Endothelial cell (in vitro differentiated cells): Measurements from ENCODE around the gene SPRED2. TPM values are rescaled to one million over a fixed set of nuclear protein-coding genes. Genes with fewer than 3 reads are reported as not detected.

Experiments
- DNase-seq: peaks from one replicate; pipeline ENCODE4 v3.0.0; 2021; ENCODE audit warnings: low spot score
- H3K27ac Mint-ChIP-seq: one replicate; pipeline ENCODE4 v1.8.0; 2021; ENCODE audit warnings: mixed read lengths, inconsistent platforms; ENCODE audit not compliant: unreplicated experiment
- H3K27me3 Mint-ChIP-seq: one replicate; pipeline ENCODE4 v1.8.0; 2021; ENCODE audit warnings: mild to moderate bottlenecking, moderate library complexity, mixed read lengths, inconsistent platforms; ENCODE audit not compliant: unreplicated experiment
- H3K36me3 Mint-ChIP-seq: one replicate; pipeline ENCODE4 v1.8.0; 2021; ENCODE audit warnings: mild to moderate bottlenecking, low read depth, mixed read lengths, inconsistent platforms; ENCODE audit not compliant: unreplicated experiment
- H3K4me1 Mint-ChIP-seq: one replicate; pipeline ENCODE4 v1.8.0; 2021; ENCODE audit warnings: mild to moderate bottlenecking, mixed read lengths, inconsistent platforms; ENCODE audit not compliant: unreplicated experiment
- H3K4me3 Mint-ChIP-seq: one replicate; pipeline ENCODE4 v1.8.0; 2021; ENCODE audit warnings: mild to moderate bottlenecking, mixed read lengths, inconsistent platforms; ENCODE audit not compliant: unreplicated experiment
- H3K9me3 Mint-ChIP-seq: one replicate; pipeline ENCODE4 v1.8.0; 2021; ENCODE audit warnings: mixed read lengths, inconsistent platforms; ENCODE audit not compliant: unreplicated experiment
- total RNA-seq: library from RNA; stranded (reverse); fragmentation: NEBNext Ultra II Directional; extraction: Animal tissue kit (Norgen Biotek cat#: 25700); gene quantifications from one replicate; pipeline ENCODE4 v1.2.1, GENCODE V29; 2021; ENCODE audit not compliant: unreplicated experiment
- TF ChIP-seq, protein P1 (sequence below): fragments of 200-600 bp; sonication (generic); IDR thresholded peaks from one replicate; pipeline ENCODE4 v1.5.0; 2021; ENCODE audit warnings: antibody characterized with exemption; ENCODE audit not compliant: unreplicated experiment

Gene SPRED2
- total RNA-seq, 1 donor from 2014 or later: 17.6 TPM

DNA sequence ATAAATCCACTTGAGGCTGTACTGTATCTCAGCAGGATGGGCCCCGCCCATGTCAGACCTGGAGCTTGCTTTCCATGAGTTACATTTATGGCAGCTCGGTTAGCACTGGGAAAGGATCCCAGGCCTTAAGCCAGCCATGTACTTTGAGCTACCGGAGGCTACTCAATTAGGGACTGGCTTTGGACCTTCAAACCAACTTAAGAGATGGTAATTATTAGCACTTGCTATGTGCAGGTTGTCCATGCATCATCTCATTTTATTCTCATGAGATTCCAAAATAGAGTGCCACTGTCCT is 140.3 kb downstream of the SPRED2 start:
- TF ChIP-seq, protein P1, sequence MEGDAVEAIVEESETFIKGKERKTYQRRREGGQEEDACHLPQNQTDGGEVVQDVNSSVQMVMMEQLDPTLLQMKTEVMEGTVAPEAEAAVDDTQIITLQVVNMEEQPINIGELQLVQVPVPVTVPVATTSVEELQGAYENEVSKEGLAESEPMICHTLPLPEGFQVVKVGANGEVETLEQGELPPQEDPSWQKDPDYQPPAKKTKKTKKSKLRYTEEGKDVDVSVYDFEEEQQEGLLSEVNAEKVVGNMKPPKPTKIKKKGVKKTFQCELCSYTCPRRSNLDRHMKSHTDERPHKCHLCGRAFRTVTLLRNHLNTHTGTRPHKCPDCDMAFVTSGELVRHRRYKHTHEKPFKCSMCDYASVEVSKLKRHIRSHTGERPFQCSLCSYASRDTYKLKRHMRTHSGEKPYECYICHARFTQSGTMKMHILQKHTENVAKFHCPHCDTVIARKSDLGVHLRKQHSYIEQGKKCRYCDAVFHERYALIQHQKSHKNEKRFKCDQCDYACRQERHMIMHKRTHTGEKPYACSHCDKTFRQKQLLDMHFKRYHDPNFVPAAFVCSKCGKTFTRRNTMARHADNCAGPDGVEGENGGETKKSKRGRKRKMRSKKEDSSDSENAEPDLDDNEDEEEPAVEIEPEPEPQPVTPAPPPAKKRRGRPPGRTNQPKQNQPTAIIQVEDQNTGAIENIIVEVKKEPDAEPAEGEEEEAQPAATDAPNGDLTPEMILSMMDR: no peak
- Mint-ChIP-seq H3K27me3 (no peaks in the 10 kb centered on the region), H3K4me3 (no peak overlapping the region), H3K9me3 (no peaks in the 10 kb centered on the region), H3K4me1 (peaks cover 10% of the 10 kb centered on the region), H3K36me3 (no peaks in the 10 kb centered on the region), H3K27ac (no peak overlapping the region)
- DNase-seq: no peak

DNA sequence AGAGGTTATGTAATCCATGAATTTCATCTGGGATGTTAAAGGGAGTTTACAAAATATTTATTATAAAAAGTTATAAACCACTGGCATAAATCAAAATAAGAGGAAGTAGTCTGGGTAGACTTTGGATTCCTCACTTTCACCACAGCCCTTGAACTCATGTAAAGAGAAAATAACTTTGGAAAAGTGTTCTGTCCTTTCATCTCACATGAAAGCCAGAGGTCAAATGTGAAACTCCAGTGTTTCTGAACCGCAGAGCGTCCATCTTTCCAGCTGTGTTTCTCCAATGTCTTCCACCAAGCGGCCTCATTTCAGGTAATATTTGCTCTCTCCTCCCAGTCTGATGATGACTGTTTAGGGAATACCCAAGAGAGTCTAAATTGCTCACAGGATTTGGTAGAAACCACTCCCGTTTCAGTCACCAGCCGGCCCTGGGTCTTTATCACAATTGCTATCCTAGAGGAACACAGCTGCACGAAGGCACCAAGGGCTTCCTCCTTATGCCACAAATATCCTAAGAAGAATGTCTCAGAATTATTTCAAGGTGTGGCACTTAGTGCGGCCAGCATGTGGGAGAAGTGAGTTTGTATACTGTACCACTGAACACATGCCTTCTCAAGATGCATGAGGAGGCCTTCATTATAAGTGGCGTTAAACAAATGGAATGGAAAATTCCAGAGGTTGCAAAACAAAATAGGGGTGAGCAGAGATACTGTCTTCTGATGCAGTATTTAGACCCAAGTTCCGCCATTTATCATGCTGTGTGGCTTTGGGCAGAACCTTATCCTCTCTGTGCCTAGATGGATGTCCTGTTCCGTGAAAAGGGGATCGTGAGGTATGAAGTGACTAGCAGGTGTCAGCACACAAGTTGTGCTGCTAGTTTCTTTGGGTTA is 140.9 kb downstream of the SPRED2 start:
- Mint-ChIP-seq H3K27ac (no peak overlapping the region), H3K27me3 (no peaks in the 10 kb centered on the region)

DNA sequence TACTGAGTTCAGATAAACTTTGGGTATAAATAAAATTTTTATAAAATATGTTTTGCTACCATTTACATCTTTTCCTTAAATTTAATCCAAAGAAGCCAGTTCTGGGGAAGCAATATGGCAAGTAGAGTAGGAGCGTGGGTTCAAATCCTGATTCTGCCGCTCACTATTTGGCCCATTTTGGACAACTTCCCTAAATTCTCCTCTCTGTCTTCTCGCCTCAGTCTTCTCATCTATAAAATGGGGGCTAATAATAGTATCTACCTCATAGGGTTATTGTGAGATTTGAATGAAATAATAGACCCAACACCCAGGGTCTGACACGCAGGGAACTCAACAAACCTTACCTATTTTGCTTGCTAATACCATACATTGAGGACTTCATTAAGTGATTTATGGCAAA is 145.0 kb downstream of the SPRED2 start:
- TF ChIP-seq, protein P1: no peak
- no peaks in the 10 kb centered on the region for H3K9me3 Mint-ChIP-seq
- H3K27ac Mint-ChIP-seq: no peak overlapping the region
- no peak for DNase-seq
- no peaks in the 10 kb centered on the region for H3K27me3 Mint-ChIP-seq
- no peaks in the 10 kb centered on the region for H3K4me1 Mint-ChIP-seq
- H3K36me3 Mint-ChIP-seq: no peaks in the 10 kb centered on the region
- no peak overlapping the region for H3K4me3 Mint-ChIP-seq

More for the DNA sequence above, 140.9 kb downstream of the SPRED2 start:
- no peak for DNase-seq
- H3K9me3 Mint-ChIP-seq: no peaks in the 10 kb centered on the region
- TF ChIP-seq, protein P1: no peak
- H3K4me1 Mint-ChIP-seq: peaks cover 10% of the 10 kb centered on the region
- H3K4me3 Mint-ChIP-seq: no peak overlapping the region
- H3K36me3 Mint-ChIP-seq: no peaks in the 10 kb centered on the region

DNA sequence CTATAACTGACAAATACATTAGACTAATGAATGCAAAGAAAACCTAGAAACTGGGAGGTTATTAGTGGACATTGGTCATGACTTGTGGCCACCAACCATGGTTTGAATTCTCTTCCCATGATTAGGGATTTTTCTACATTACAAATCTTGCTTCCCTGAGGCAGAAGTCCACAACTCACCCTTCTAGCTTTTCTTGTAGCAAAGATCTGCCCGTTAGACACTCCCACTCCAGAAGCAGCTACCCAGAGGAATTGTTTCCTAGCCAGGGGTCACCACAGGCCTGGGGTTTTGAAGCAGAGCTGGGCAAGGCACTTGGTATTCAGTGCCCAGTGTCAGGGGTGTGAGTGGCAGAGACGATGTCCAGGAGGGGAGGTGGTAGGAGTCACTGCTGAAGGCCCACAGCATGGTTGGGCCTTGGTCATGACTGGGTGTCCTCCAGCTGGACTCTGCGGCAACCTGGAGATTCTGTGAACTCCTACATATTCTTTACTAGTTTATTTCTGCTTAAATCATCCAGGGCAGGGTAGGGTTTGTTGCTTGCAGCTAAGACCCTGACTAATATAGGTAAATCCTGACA is 149.8 kb downstream of the SPRED2 start:
- Mint-ChIP-seq H3K27ac (no peak overlapping the region), H3K4me3 (no peak overlapping the region), H3K36me3 (no peaks in the 10 kb centered on the region), H3K4me1 (peaks cover 13% of the 10 kb centered on the region), H3K27me3 (peaks cover 2% of the 10 kb centered on the region), H3K9me3 (no peaks in the 10 kb centered on the region)
- DNase-seq: no peak
- TF ChIP-seq, protein P1: no peak

DNA sequence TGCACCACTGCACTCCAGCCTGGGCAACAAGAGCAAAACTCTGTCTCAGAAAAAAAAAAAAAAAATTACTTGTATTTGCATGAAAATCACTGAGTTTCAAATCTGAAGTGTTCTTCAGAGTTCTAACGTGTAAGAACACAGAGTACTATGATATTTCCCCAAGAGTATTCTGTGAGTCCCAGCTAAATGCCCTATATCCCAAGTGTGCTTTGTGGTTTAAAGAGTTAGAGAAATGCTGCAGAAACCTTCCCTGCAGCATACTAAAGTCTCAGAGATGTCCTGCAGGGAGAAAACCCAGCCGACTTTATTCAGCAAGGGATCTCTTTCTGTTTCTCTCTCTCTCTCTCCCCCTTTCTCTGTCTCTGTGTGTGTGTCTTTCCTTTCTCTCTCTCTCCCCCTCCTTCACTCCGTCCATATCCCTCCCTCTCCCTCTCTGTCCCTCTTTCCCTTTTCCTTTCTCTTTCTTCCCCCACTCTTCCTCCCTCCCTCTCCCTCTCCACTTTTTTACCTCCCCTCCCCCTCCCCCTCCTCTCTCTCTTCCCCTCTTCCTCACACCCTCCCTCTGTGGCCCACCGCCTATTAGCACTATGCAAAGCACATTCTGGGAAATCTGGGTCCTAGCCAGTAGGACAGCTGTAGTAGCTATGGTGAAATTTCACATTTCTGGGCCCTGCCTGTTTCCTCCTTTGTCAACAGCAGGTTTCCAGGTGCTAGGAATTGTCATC is 150.6 kb downstream of the SPRED2 start:
- TF ChIP-seq, protein P1: no peak
- Mint-ChIP-seq H3K4me1 (peaks cover 13% of the 10 kb centered on the region), H3K9me3 (no peaks in the 10 kb centered on the region), H3K27me3 (peaks cover 4% of the 10 kb centered on the region), H3K4me3 (no peak overlapping the region), H3K27ac (no peak overlapping the region), H3K36me3 (no peaks in the 10 kb centered on the region)
- no peak for DNase-seq
